ENCODE results near the gene HES5. TPM values are rescaled to one million over a fixed set of nuclear protein-coding genes. Genes with fewer than 3 reads are reported as not detected.

HES5 gene
- total RNA-seq, 1 donor from 2014 or later = 4.5 TPM

GRCh38 chr1:2486041-2486440, 44.0 kb downstream of the HES5 start:
- H3K27me3 Mint-ChIP-seq = peaks cover 3% of the 10 kb centered on the region
- no peak overlapping the region for H3K27ac Mint-ChIP-seq
- no peaks in the 10 kb centered on the region for H3K4me1 Mint-ChIP-seq (ENCODE audit: unreplicated experiment)
- no peak overlapping the region for H3K4me3 Mint-ChIP-seq
- H3K9me3 Mint-ChIP-seq = no peaks in the 10 kb centered on the region
- no peaks in the 10 kb centered on the region for H3K36me3 Mint-ChIP-seq
- TF ChIP-seq CTCF (conservative IDR thresholded peaks at IDR 0.05) = no peak
- no peak for DNase-seq (ENCODE audit: extremely low spot score, unreplicated experiment)

- Mint-ChIP-seq H3K27ac (no peak overlapping the region), H3K4me3 (no peak overlapping the region), H3K9me3 (no peaks in the 10 kb centered on the region), H3K4me1 (ENCODE audit: unreplicated experiment) (no peaks in the 10 kb centered on the region), H3K36me3 (no peaks in the 10 kb centered on the region), H3K27me3 (peaks cover 3% of the 10 kb centered on the region)
- no peak for DNase-seq (ENCODE audit: extremely low spot score, unreplicated experiment)
- TF ChIP-seq CTCF (conservative IDR thresholded peaks at IDR 0.05) = no peak
These were observed 46.1 kb downstream of the HES5 start for GRCh38 chr1:2483970-2484369.

GRCh38 chr1:2483026-2483425, 47.0 kb downstream of the HES5 start:
- peaks cover 3% of the 10 kb centered on the region for H3K27me3 Mint-ChIP-seq
- TF ChIP-seq CTCF (conservative IDR thresholded peaks at IDR 0.05) = no peak
- no peaks in the 10 kb centered on the region for H3K4me1 Mint-ChIP-seq (ENCODE audit: unreplicated experiment)
- H3K4me3 Mint-ChIP-seq = no peak overlapping the region
- DNase-seq (ENCODE audit: extremely low spot score, unreplicated experiment) = no peak
- no peak overlapping the region for H3K27ac Mint-ChIP-seq
- H3K9me3 Mint-ChIP-seq = no peaks in the 10 kb centered on the region
- no peaks in the 10 kb centered on the region for H3K36me3 Mint-ChIP-seq

DNA sequence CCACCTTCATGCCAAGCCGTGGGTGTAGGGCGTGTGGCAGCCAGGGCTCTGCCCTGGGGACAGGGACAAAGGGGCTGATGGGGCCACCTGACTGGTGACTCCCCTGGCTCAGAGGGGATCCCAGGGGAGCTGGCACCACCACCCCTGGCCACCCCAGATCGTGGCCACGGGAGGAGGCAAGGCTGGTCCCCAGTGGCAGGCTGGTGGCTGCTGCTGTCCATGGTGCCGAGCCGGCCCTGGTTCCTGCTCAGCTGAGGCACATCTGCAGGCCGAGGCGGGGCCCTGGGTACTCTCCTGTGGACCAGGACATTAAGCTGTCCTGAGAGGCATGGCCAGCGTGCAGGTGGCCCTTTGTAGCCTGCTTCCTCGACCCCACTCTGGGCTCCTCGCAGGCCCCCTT, 47.5 kb downstream of the HES5 start:
- Mint-ChIP-seq H3K27me3 (peaks cover 3% of the 10 kb centered on the region), H3K27ac (no peak overlapping the region), H3K4me1 (ENCODE audit: unreplicated experiment) (no peaks in the 10 kb centered on the region), H3K36me3 (no peaks in the 10 kb centered on the region), H3K4me3 (no peak overlapping the region), H3K9me3 (no peaks in the 10 kb centered on the region)
- DNase-seq (ENCODE audit: extremely low spot score, unreplicated experiment) = no peak
- TF ChIP-seq CTCF (conservative IDR thresholded peaks at IDR 0.05) = no peak

DNA sequence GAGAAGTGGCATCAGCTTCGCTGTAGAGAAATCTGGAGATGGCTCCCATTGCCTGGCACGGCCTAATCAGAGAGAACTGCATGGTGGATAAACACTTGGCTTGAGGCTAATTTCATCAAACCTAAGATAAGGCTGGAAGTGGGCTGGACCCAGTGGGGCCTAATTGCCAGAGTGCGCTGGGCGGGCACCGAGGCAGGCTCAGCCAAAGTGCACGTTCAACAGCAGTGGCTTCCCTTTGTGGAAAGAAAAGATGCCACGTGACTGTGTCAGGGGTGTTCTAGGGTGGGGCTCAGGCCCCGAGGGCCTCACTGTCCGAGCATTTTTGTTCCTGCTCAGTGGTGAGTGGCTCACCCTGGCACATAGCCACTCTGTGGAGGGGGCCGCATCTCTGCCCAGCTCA, 48.2 kb downstream of the HES5 start:
- no peak for TF ChIP-seq CTCF (conservative IDR thresholded peaks at IDR 0.05)
- Mint-ChIP-seq H3K4me1 (ENCODE audit: unreplicated experiment) (no peaks in the 10 kb centered on the region), H3K36me3 (no peaks in the 10 kb centered on the region), H3K27me3 (peaks cover 3% of the 10 kb centered on the region), H3K9me3 (no peaks in the 10 kb centered on the region), H3K27ac (no peak overlapping the region), H3K4me3 (no peak overlapping the region)
- DNase-seq (ENCODE audit: extremely low spot score, unreplicated experiment) = no peak

DNA sequence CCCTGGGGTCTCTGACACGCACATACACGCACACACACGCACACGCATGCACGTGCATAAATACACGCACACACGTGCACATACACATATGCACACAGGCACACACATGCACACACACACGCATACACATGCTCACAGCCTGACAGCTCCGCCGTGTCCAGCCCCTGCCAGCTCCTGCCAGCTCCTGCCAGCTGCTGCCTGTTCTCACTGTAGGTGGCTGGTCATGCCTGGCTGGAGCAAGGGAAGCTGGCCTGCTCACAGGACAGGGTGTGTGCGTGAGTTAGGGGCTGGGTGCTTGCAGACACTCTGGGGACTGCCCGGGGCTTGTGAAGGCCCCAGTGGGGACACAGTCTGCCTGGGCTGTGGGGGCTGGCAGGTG, 49.1 kb downstream of the HES5 start:
- Mint-ChIP-seq H3K36me3 (no peaks in the 10 kb centered on the region), H3K4me3 (no peak overlapping the region), H3K27ac (no peak overlapping the region), H3K27me3 (peaks cover 3% of the 10 kb centered on the region), H3K4me1 (ENCODE audit: unreplicated experiment) (no peaks in the 10 kb centered on the region), H3K9me3 (no peaks in the 10 kb centered on the region)
- DNase-seq (ENCODE audit: extremely low spot score, unreplicated experiment) = no peak
- no peak for TF ChIP-seq CTCF (conservative IDR thresholded peaks at IDR 0.05)
